ENCODE data around the gene ABHD6. TPM values are rescaled to one million over a fixed set of nuclear protein-coding genes. Genes with fewer than 3 reads are reported as not detected.
"Not testable (repeated sequence)": the region's sequence is repeated elsewhere in the genome, so short reads cannot be mapped to it uniquely, and the experiment has no call there.

The ABHD6 gene
- total RNA-seq, 1 experiment from 2014 or later = 6.5 TPM

- CTCF ChIA-PET = no interaction called here
- intact Hi-C loops (cut with micrococcal nuclease; ENCODE audit: unreplicated experiment) = no loop called here
Observed at GRCh38 chr3:58337190-58337589, 99.6 kb downstream of the ABHD6 start.

GRCh38 chr3:58339146-58339545 lies 101.6 kb downstream of the ABHD6 start:
- H3K79me2 ChIP-seq (ENCODE audit: low read depth); CTCF ChIA-PET; H2AFZ ChIP-seq; H3K27ac ChIP-seq; H4K20me1 ChIP-seq (ENCODE audit: insufficient read depth); H3K4me2 ChIP-seq; POLR2A ChIA-PET (ENCODE audit: unreplicated experiment); BruUV-seq (replicated peaks); H3K9me2 ChIP-seq (ENCODE audit: insufficient read depth); DNase-seq; intact Hi-C loops (cut with micrococcal nuclease; ENCODE audit: unreplicated experiment); H3K9me3 ChIP-seq (ENCODE audit: insufficient read depth, low read depth); H3K36me3 ChIP-seq (ENCODE audit: low read depth); H3K27me3 ChIP-seq (ENCODE audit: insufficient read depth, low read depth); H3K4me3 ChIP-seq: not testable (repeated sequence)
- Histone ChIP-seq H3F3A (ENCODE audit: insufficient read depth, low read depth) (peaks cover 13% of the 10 kb centered on the region; the same call in 1 of the 2 replicates), H3K4me1 (replicated peaks; ENCODE audit: insufficient read depth) (peaks cover 24% of the 10 kb centered on the region)

More at GRCh38 chr3:58337190-58337589, 99.6 kb downstream of the ABHD6 start:
- H3K4me1 ChIP-seq (replicated peaks; ENCODE audit: insufficient read depth) = peaks cover 30% of the 10 kb centered on the region
- POLR2A ChIA-PET (ENCODE audit: unreplicated experiment) = no interaction called here
- H3K36me3 ChIP-seq (ENCODE audit: low read depth) = no peaks in the 10 kb centered on the region
- H2AFZ ChIP-seq = no peak overlapping the region
- H3K9me2 ChIP-seq (ENCODE audit: insufficient read depth) = no peaks in the 10 kb centered on the region; the same call in 1 of the 2 replicates
- no peak overlapping the region for H3K4me3 ChIP-seq
- H3K27ac ChIP-seq = no peak overlapping the region
- DNase-seq = no peak
- H3F3A ChIP-seq (ENCODE audit: insufficient read depth, low read depth) = peaks cover 19% of the 10 kb centered on the region; the same call in 1 of the 2 replicates
- H3K9me3 ChIP-seq (ENCODE audit: insufficient read depth, low read depth) = no peaks in the 10 kb centered on the region
- TF ChIP-seq CTCF (conservative IDR thresholded peaks at IDR 0.05) (no peak), EZH2 (IDR thresholded peaks at IDR 0.05; ENCODE audit: low read depth) (no peak)
- H3K4me2 ChIP-seq = no peak overlapping the region
- H3K27me3 ChIP-seq (ENCODE audit: insufficient read depth, low read depth) = no peaks in the 10 kb centered on the region
- H3K79me2 ChIP-seq (ENCODE audit: low read depth) = 0 out of 2 replicates have a peak, but pooled peaks cover 4% of the 10 kb centered on the region
- no peaks in the 10 kb centered on the region for H4K20me1 ChIP-seq (ENCODE audit: insufficient read depth)
- BruUV-seq (replicated peaks) = no TSS peak

- no peaks in the 10 kb centered on the region for H3K9me3 ChIP-seq (ENCODE audit: insufficient read depth, low read depth)
- BruUV-seq (replicated peaks) = no TSS peak
- H3K27ac ChIP-seq = no peak overlapping the region
- ChIA-PET POLR2A (ENCODE audit: unreplicated experiment) (no interaction called here), CTCF (no interaction called here)
- DNase-seq = no peak
- peaks cover under 1% of the 10 kb centered on the region; the same call in 1 of the 2 replicates for H3F3A ChIP-seq (ENCODE audit: insufficient read depth, low read depth)
- H3K79me2 ChIP-seq (ENCODE audit: low read depth) = 0 out of 2 replicates have a peak, but pooled peaks cover 4% of the 10 kb centered on the region
- no peaks in the 10 kb centered on the region for H3K27me3 ChIP-seq (ENCODE audit: insufficient read depth, low read depth)
- no peaks in the 10 kb centered on the region for H3K36me3 ChIP-seq (ENCODE audit: low read depth)
- H3K4me2 ChIP-seq = no peak overlapping the region
- intact Hi-C loops (cut with micrococcal nuclease; ENCODE audit: unreplicated experiment) = no loop called here
- no peaks in the 10 kb centered on the region; the same call in 1 of the 2 replicates for H3K9me2 ChIP-seq (ENCODE audit: insufficient read depth)
- H3K4me3 ChIP-seq = no peak overlapping the region
- TF ChIP-seq CTCF (conservative IDR thresholded peaks at IDR 0.05) (no peak), EZH2 (IDR thresholded peaks at IDR 0.05; ENCODE audit: low read depth) (no peak)
- no peak overlapping the region for H2AFZ ChIP-seq
- peaks cover 9% of the 10 kb centered on the region for H3K4me1 ChIP-seq (replicated peaks; ENCODE audit: insufficient read depth)
- H4K20me1 ChIP-seq (ENCODE audit: insufficient read depth) = no peaks in the 10 kb centered on the region
Observed at GRCh38 chr3:58340594-58341244, 103.1 kb downstream of the ABHD6 start.
